ENCODE data around the gene PTPRM.

DNA sequence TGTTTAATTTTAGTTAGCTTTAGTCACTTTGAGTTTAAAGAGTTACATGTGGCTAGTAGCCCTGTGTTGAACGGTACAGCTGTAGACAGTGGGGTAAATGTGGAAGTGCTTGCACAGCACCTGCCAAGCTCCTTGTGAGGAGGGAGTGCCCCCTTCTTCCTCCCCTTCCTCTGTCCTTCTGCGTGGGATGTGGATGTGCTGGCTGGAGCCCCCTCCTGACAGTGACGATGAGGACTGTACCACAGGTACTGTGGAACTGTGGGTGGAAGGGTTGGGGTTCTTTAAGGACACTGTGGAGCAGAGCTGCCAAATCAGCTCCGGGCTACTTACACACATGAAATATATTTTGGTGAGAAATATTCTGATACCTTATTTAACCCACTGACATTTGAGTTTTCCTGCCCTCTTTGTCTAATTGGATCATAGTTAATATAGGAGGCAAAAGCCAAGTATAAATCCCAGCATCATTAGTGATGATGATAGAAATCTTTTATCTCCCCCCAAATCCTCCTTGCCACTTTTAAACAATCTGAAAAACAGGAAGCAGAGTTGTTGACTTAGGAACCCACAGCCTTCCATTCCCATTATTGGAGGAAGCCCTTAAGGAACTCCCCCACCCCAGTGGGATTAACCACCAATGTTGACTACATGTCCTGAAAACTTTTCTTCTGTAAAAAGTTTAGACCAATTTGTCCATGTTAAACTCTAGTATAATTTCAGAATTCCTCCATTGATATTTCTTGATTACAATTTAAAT is 181.3 kb downstream of the PTPRM start:
- TF ChIP-seq, protein P1, sequence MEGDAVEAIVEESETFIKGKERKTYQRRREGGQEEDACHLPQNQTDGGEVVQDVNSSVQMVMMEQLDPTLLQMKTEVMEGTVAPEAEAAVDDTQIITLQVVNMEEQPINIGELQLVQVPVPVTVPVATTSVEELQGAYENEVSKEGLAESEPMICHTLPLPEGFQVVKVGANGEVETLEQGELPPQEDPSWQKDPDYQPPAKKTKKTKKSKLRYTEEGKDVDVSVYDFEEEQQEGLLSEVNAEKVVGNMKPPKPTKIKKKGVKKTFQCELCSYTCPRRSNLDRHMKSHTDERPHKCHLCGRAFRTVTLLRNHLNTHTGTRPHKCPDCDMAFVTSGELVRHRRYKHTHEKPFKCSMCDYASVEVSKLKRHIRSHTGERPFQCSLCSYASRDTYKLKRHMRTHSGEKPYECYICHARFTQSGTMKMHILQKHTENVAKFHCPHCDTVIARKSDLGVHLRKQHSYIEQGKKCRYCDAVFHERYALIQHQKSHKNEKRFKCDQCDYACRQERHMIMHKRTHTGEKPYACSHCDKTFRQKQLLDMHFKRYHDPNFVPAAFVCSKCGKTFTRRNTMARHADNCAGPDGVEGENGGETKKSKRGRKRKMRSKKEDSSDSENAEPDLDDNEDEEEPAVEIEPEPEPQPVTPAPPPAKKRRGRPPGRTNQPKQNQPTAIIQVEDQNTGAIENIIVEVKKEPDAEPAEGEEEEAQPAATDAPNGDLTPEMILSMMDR (conservative IDR thresholded peaks at IDR 0.05; ENCODE audit: low read depth, low read length) = no peak
- TF ChIP-seq EZH2 (IDR thresholded peaks at IDR 0.05; ENCODE audit: borderline replicate concordance, low read depth, low read length, poor library complexity, severe bottlenecking) = no peak
